Measurements from ENCODE around the gene GLB1L2. TPM values are rescaled to one million over a fixed set of nuclear protein-coding genes. Genes with fewer than 3 reads are reported as not detected.

The GLB1L2 gene
- total and polyA plus RNA-seq, 2 of the 13 experiments (the other 11 are each of a cell fraction or from before 2014, with no cell fraction given) = 0.59 to 0.69 TPM

GRCh38 chr11:134360050-134360835, 28.5 kb downstream of the GLB1L2 start (continued):
- TF ChIP-seq GTF2F1 (IDR thresholded peaks at IDR 0.05; ENCODE audit: low read length) = no peak
- TF ChIP-seq HMGXB3 (CRISPR knock-in tag; IDR thresholded peaks at IDR 0.05; ENCODE audit: borderline replicate concordance) = no peak
- TF ChIP-seq ZSCAN9 (CRISPR knock-in tag; IDR thresholded peaks at IDR 0.05; ENCODE audit: borderline replicate concordance) = no peak
- peak; percentile 41 for TF ChIP-seq YY1 (IDR thresholded peaks at IDR 0.05; ENCODE audit: insufficient read depth, insufficient replicate concordance, low read depth, low read length)
- TF ChIP-seq ZNF407 (CRISPR knock-in tag; IDR thresholded peaks at IDR 0.05; ENCODE audit: not compliant biosample characterization) = no peak
- TF ChIP-seq HIVEP1 (CRISPR knock-in tag; IDR thresholded peaks at IDR 0.05) = no peak
- 0 out of 2 replicates have a peak, but pooled peaks have one; percentile 52 for TF ChIP-seq ZNF337 (CRISPR knock-in tag; IDR thresholded peaks at IDR 0.05; ENCODE audit: borderline replicate concordance, low read depth)
- no peak for TF ChIP-seq ZNF670 (CRISPR knock-in tag; IDR thresholded peaks at IDR 0.05; ENCODE audit: borderline replicate concordance)
- no peak for TF ChIP-seq DBP (CRISPR knock-in tag; IDR thresholded peaks at IDR 0.05; ENCODE audit: not compliant biosample characterization)
- TF ChIP-seq ZNF274 (CRISPR knock-in tag; IDR thresholded peaks at IDR 0.05) = 0 out of 2 replicates have a peak, but pooled peaks have one; percentile 38
- peak; percentile 97 for TF ChIP-seq CTCF (CRISPR knock-in tag; IDR thresholded peaks at IDR 0.05)
- peak; percentile 32; the same call in 1 of the 2 replicates for TF ChIP-seq ZNF598 (CRISPR knock-in tag; IDR thresholded peaks at IDR 0.05; ENCODE audit: borderline replicate concordance)
